Measurements from ENCODE around the gene ZNF649.
"Not testable (repeated sequence)": the region's sequence is repeated elsewhere in the genome, so short reads cannot be mapped to it uniquely, and the experiment has no call there.

DNA sequence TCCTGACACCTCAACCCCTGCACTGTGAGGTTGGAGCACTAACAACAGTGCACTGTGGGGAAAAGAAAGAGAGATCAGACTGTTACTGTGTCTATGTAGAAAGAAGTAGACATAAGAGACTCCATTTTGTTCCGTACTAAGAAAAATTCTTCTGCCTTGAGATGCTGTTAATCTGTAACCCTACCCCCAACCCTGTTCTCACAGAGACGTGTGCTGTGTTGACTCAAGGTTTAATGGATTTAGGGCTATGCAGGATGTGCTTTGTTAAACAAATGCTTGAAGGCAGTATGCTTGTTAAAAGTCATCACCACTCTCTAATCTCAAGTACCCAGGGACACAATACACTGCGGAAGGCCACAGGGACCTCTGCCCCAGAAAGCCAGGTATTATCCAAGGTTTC, 822 bp upstream of the ZNF649 start:
- TF ChIP-seq, protein P1, sequence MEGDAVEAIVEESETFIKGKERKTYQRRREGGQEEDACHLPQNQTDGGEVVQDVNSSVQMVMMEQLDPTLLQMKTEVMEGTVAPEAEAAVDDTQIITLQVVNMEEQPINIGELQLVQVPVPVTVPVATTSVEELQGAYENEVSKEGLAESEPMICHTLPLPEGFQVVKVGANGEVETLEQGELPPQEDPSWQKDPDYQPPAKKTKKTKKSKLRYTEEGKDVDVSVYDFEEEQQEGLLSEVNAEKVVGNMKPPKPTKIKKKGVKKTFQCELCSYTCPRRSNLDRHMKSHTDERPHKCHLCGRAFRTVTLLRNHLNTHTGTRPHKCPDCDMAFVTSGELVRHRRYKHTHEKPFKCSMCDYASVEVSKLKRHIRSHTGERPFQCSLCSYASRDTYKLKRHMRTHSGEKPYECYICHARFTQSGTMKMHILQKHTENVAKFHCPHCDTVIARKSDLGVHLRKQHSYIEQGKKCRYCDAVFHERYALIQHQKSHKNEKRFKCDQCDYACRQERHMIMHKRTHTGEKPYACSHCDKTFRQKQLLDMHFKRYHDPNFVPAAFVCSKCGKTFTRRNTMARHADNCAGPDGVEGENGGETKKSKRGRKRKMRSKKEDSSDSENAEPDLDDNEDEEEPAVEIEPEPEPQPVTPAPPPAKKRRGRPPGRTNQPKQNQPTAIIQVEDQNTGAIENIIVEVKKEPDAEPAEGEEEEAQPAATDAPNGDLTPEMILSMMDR (IDR thresholded peaks at IDR 0.05): not testable (repeated sequence)
- TF ChIP-seq POLR2A (IDR thresholded peaks at IDR 0.05): not testable (repeated sequence)

All from thyroid gland (tissue), 4 donors.